ENCODE measurements around the gene AADACL2. TPM values are rescaled to one million over a fixed set of nuclear protein-coding genes. Genes with fewer than 3 reads are reported as not detected.
"Not testable (repeated sequence)": the region's sequence is repeated elsewhere in the genome, so short reads cannot be mapped to it uniquely, and the experiment has no call there.

The AADACL2 gene
- total RNA-seq, 2 experiments from 2014 or later: not detected

DNA sequence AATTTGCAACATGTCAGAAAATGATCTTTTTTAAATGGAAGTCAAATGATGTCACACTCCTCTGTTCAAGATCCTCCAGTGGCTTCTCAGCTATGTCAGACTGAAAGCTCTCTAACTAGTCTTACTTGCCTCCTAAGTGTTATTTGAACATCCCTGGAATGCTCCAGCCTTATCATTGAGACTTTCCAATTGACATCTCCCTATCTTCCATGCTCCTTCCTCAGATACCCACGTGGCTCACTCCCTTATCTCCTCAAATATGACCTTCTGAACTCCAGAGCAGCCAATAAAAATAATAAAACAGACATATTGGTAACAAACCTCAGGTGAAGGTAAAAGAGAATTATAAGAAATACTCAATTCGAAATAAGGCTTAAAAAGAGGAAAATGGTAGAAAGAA, 54.7 kb downstream of the AADACL2 start:
- CTCF ChIA-PET (ENCODE audit: unreplicated experiment): no interaction called here
- no peaks in the 10 kb centered on the region for H3K4me1 ChIP-seq (ENCODE audit: insufficient read depth, low read length, poor library complexity, severe bottlenecking)
- intact Hi-C loops (cut with micrococcal nuclease; ENCODE audit: unreplicated experiment): no loop called here
- no peaks in the 10 kb centered on the region for H3K36me3 ChIP-seq (ENCODE audit: insufficient read depth, low read length)
- no peak overlapping the region for H3K4me3 ChIP-seq (ENCODE audit: low read depth, low read length, poor library complexity, severe bottlenecking)
- no peak for DNase-seq (ENCODE audit: low spot score)
- POLR2A ChIA-PET: interaction anchor here (0.8 kb wide), 1 partner anchor 11 kb away, joined by 3 read pairs; no protein-coding TSS in a partner anchor
- H3K9me2 ChIP-seq (ENCODE audit: insufficient read depth, low read length): peaks cover 8% of the 10 kb centered on the region; the same call in 1 of the 2 replicates
- H3K79me2 ChIP-seq (ENCODE audit: insufficient read depth, low read depth, low read length): no peaks in the 10 kb centered on the region
- no peaks in the 10 kb centered on the region for H3K9me3 ChIP-seq (ENCODE audit: low read length)
- H4K20me1 ChIP-seq (ENCODE audit: insufficient read depth, low read length): no peaks in the 10 kb centered on the region
- no TSS peak for BruUV-seq (replicated peaks)
- TF ChIP-seq EZH2phosphoT487 (IDR thresholded peaks at IDR 0.05; ENCODE audit: borderline replicate concordance, low read depth, low read length): no peak
- TF ChIP-seq, protein P1, sequence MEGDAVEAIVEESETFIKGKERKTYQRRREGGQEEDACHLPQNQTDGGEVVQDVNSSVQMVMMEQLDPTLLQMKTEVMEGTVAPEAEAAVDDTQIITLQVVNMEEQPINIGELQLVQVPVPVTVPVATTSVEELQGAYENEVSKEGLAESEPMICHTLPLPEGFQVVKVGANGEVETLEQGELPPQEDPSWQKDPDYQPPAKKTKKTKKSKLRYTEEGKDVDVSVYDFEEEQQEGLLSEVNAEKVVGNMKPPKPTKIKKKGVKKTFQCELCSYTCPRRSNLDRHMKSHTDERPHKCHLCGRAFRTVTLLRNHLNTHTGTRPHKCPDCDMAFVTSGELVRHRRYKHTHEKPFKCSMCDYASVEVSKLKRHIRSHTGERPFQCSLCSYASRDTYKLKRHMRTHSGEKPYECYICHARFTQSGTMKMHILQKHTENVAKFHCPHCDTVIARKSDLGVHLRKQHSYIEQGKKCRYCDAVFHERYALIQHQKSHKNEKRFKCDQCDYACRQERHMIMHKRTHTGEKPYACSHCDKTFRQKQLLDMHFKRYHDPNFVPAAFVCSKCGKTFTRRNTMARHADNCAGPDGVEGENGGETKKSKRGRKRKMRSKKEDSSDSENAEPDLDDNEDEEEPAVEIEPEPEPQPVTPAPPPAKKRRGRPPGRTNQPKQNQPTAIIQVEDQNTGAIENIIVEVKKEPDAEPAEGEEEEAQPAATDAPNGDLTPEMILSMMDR (conservative IDR thresholded peaks at IDR 0.05; ENCODE audit: low read length): no peak
- H3K4me2 ChIP-seq (ENCODE audit: low read length): no peak overlapping the region
- H3K27ac ChIP-seq (ENCODE audit: low read depth, low read length, poor library complexity, severe bottlenecking): no peak overlapping the region
- no peak overlapping the region for H2AFZ ChIP-seq (ENCODE audit: low read length)

DNA sequence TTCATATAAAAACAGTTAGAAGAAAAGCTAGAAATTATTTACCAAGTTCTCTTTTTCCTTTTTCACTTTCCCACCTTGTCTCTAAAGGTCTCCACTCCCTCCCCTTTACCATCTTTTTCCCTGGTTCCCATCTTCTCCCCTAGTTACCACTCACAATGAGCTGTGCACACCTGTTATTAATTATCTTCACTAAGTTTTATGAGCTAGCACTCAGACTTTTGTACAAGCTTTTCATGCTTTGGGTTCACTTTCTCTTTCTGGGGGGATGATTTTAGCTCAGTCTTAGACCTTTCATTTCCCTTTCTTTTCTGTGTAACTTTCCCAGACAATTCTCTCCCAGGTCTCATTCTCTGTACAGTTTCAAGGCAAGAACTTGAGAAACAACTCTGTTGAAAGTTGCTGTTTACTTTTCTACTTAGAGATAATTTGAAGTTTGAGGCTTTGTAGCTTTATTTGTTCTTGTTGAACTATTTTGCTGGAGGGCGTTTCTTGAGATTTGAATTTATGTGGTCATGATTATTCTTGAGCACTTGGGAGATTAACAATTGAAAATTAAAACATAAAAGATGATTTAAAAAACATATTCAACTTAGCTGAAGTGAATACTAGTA, 56.2 kb downstream of the AADACL2 start:
- intact Hi-C loops (cut with micrococcal nuclease; ENCODE audit: unreplicated experiment): no loop called here
- no peak overlapping the region for H2AFZ ChIP-seq (ENCODE audit: low read length)
- H3K4me3 ChIP-seq (ENCODE audit: low read depth, low read length, poor library complexity, severe bottlenecking): no peak overlapping the region
- H3K79me2 ChIP-seq (ENCODE audit: insufficient read depth, low read depth, low read length): no peaks in the 10 kb centered on the region
- POLR2A ChIA-PET: interaction anchor here (0.7 to 0.8 kb wide), 2 partner anchors 14 to 19 kb away, joined by 3 to 4 read pairs; no protein-coding TSS in a partner anchor
- peaks cover 8% of the 10 kb centered on the region; the same call in 1 of the 2 replicates for H3K9me2 ChIP-seq (ENCODE audit: insufficient read depth, low read length)
- CTCF ChIA-PET (ENCODE audit: unreplicated experiment): no interaction called here
- no peaks in the 10 kb centered on the region for H3K36me3 ChIP-seq (ENCODE audit: insufficient read depth, low read length)
- H3K4me2 ChIP-seq (ENCODE audit: low read length): no peak overlapping the region
- H3K9me3 ChIP-seq (ENCODE audit: low read length): no peaks in the 10 kb centered on the region
- no peak overlapping the region for H3K27ac ChIP-seq (ENCODE audit: low read depth, low read length, poor library complexity, severe bottlenecking)
- DNase-seq (ENCODE audit: low spot score): no peak
- no peaks in the 10 kb centered on the region for H3K4me1 ChIP-seq (ENCODE audit: insufficient read depth, low read length, poor library complexity, severe bottlenecking)
- no TSS peak for BruUV-seq (replicated peaks)
- no peak for TF ChIP-seq EZH2phosphoT487 (IDR thresholded peaks at IDR 0.05; ENCODE audit: borderline replicate concordance, low read depth, low read length)
- TF ChIP-seq, protein P1 (conservative IDR thresholded peaks at IDR 0.05; ENCODE audit: low read length): no peak
- no peaks in the 10 kb centered on the region for H4K20me1 ChIP-seq (ENCODE audit: insufficient read depth, low read length)

DNA sequence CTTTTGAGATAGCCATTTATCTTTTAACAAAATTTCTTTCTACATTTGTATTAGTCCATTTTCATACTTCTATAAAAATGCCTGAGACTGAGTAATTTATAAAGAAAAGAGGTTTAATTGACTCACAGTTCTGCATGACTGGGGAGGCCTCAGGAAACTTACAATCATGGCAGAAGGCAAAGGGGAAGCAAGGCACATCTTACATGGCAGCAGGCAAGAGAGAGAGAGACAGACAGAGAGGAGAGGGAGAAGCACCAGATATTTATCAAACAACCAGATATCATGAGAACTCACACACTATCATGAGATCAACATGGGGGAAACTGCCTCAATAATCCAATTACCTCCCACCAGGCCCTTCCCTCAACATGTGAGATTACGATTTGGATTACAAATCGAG, 57.0 kb downstream of the AADACL2 start:
- BruUV-seq (replicated peaks); H3K4me1 ChIP-seq (ENCODE audit: insufficient read depth, low read length, poor library complexity, severe bottlenecking); H3K9me2 ChIP-seq (ENCODE audit: insufficient read depth, low read length); H3K9me3 ChIP-seq (ENCODE audit: low read length); H3K79me2 ChIP-seq (ENCODE audit: insufficient read depth, low read depth, low read length); H3K4me3 ChIP-seq (ENCODE audit: low read depth, low read length, poor library complexity, severe bottlenecking); DNase-seq (ENCODE audit: low spot score); H3K27ac ChIP-seq (ENCODE audit: low read depth, low read length, poor library complexity, severe bottlenecking); intact Hi-C loops (cut with micrococcal nuclease; ENCODE audit: unreplicated experiment); H4K20me1 ChIP-seq (ENCODE audit: insufficient read depth, low read length); H2AFZ ChIP-seq (ENCODE audit: low read length); H3K36me3 ChIP-seq (ENCODE audit: insufficient read depth, low read length); CTCF ChIA-PET (ENCODE audit: unreplicated experiment); H3K4me2 ChIP-seq (ENCODE audit: low read length): not testable (repeated sequence)
- POLR2A ChIA-PET: interaction anchor here (0.8 kb wide), 1 partner anchor 20 kb away, joined by 4 read pairs; no protein-coding TSS in a partner anchor
